NCI-H128 (cell line): ENCODE results near the gene DIP2C.
"Not testable (repeated sequence)": the region's sequence is repeated elsewhere in the genome, so short reads cannot be mapped to it uniquely, and the experiment has no call there.

Source experiments
- DNase-seq: peaks from one replicate; lab custom pipeline; 2025; ENCODE audit not compliant: unreplicated experiment; lab: John Stamatoyannopoulos, UW

The DIP2C gene

DNA sequence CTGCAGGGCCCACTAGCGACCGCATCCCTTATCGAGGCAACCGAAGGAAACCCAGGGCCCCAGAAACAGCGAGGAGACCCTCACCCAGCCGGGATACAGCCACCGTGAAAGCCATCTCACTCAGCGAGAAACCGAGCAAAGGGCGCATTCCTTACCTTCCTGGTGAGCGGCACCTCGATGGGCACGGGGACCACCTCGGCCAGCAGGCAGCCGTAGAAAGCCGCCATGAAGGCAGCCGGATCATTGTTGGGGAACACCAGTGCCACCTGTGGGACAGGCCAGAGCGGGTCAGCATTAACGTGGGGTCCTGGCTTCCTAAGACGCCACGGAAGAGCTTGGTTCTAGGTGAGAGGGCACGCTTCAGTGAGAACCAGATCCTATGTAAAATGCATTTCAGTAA is 290.5 kb downstream of the DIP2C start:
- DNase-seq, result no peak

DNA sequence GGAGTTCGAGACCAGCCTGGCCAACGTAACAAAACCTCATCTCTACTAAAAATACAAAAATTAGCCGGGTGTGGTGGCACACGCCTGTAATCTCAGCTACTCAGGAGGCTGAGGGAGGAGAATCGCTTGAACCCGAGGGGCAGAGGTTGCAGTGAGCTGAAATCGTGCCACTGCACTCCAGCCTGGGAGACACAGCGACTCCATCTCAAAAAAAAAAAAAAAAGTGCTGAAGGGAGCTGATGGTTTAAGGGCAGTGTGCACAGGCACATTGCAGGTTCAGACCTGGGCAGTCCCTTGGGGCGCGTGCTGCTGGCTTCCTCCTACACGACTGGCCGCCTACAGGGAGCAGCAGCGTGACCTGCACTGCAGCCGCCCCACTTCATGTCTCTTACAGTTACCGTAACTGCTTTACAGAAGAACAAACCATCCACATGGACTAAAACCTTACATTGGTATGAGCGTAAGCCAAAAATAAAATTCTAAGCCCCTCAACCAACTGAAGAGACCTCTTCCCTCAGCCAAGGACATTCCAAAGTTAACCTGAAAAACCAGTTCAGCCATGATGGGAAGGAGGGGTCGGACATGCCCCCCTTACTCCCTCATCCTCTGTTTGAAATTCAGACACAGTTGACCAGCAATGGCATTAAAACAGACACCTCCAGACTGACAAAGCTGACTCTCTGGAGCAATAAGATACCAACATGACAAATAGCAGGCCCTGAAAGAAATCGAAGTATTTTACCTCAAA is 292.0 kb downstream of the DIP2C start:
- no peak for DNase-seq

DNA sequence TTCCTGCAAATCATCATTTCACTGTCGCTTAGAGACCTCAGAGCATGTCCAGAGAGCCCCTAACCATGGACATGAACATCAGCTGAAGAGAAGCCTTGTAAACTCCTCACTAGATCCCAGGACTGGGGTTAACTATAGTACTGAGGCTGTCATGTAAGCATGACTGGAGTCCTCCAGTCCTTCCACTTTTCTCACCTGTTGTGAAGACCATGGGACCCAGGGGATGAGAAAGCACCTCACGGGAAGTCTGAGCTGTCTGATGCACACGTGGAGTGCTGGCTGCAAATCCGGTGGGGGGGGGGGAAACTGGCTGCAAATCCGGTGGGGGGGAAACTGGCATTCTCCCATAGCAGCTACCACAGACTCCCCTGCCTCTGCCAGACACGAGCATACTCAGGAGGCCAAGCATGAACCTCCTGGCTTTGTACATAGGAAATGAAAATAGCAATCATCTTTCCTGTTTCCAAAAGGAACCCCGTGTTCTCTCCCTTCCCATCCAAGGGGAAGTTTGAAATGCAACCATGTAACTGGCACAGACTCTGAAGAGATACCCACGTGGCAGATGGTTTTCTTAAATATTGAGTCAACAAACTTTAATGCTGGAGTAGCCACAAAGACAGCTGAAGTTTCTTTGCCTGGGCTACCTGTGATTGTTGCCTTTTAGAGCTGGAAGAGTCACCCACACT is 292.8 kb downstream of the DIP2C start:
- no peak for DNase-seq

DNA sequence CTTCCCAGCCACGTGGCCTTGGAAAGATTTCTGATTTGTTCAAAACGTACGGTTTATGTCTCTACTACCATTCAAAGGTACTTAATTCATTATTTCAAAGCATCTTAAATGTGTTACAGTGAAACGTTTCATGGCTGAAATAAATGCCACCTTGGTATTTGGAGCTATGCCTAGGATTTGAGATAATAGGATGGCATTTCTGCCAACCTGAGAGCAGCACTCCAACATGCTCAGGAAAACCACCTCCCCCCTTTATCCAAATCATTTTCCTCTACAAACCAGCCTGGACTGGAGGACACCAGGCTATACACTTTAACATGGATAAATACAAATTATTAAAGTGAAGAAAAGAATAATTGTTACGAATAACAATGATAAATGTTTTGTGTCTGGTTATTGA is 293.4 kb downstream of the DIP2C start:
- DNase-seq, result no peak

DNA sequence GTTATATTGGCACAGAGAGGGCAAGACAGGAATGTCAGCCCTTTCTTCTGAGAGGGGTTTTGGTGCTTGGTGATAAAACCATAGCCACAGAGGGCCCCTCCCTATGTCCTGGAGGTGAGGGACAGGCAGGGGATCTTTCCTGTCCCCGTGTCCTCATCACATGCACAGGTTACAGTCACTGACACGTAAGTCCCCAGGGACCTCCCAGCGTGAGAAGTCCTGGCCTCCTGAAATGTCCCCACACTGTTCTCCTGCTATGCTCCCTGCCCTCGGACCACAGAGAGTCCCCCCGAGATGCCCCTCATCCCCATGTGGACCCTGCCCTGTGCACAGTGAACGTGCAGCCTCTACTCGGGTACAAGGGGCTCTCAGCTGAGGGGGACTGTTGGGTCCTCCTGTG is 293.8 kb downstream of the DIP2C start:
- DNase-seq, result no peak

DNA sequence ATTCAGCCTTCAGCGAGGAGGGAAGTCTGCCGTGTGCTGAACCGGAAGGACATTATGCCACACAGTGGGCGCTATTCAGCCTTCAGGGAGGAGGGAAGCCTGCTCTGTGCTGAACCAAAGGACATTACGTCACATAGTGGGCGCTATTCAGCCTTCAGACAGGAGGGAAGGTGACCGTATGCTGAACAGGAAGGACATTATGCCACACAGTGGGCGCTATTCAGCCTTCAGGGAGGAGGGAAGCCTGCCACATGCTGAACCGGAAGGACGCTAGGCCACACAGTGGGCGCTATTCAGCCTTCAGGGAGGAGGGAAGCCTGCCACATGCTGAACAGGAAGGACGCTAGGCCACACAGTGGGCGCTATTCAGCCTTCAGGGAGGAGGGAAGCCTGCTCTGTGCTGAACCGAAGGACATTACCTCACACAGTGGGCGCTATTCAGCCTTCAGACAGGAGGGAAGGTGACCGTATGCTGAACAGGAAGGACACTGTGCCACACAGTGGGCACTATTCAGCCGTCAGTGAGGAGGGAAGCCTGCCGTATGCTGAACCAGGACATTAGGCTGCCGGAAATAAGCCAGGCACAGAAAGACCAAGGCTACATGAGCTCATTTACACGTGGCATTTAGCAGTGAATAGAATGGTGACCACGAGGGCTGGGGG is 294.9 kb downstream of the DIP2C start:
- not testable (repeated sequence) for DNase-seq

DNA sequence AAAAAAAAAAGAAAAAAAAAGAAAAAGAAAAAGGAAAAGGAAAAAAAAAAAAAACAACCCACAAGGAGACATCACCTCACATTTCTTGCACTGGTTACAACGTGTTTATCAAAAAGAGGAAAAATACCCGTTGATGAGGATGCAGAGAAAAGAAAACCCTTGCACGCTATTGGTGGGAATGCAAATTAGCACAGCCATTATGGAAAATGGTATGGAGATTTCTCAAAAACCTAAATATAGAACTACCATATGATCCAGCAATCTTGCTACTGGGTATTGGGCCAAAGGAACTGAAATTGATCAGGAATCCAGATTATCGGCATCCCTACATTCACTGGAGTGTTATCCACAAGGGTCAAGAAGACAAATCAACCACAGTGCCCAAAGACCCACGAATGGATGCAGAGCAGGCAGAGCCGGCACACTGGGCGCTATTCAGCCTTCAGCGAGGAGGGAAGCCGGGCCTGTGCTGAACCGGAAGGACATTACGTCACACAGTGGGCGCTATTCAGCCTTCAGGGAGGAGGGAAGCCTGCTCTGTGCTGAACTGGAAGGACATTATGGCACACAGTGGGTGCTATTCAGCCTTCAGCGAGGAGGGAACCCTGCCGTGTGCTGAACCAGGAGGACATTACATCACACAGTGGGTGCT is 295.6 kb downstream of the DIP2C start:
- no peak for DNase-seq

DNA sequence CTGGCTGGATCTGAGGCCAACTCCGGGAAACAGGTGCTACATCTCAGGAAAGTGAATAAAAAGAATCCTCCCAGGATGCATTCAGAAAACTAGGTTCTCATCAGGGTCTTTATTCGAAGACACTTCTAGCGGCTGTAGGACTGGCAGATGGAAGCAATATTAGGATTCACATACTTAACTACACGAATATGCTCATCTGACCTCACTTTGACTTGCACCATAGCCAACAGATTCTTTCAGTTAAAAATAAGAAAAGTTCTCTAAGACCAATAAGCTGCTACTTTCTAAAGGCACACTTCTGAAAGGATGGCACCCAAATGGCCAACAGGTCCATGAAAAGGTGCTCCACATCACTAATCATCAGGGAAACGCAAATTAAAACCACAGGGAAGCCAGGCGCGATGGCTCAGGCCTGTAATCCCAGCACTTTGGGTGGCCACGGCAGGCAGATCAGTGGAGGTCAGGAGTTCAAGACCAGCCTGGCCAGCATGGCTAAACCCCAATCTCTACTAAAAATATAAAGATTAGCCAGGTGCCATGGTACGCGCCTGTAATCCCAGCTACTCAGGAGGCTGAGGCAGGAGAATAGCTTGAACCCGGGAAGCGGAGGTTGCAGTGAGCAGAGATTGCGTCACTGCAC is 296.2 kb downstream of the DIP2C start:
- no peak for DNase-seq

DNA sequence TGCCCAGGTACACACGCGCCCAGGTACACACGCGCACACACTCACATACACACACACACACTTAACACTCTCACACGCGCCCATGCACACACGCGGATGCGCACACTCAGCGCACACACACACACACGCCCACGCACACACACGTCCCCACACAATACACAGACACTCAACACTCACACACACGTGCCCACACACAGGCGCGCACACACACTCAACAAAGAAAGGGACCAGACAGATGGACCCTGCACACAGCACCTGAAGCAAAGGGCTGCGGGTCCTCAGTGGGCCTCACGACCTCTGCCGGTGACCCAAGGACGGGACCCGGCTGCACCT is 296.8 kb downstream of the DIP2C start:
- DNase-seq, result no peak

DNA sequence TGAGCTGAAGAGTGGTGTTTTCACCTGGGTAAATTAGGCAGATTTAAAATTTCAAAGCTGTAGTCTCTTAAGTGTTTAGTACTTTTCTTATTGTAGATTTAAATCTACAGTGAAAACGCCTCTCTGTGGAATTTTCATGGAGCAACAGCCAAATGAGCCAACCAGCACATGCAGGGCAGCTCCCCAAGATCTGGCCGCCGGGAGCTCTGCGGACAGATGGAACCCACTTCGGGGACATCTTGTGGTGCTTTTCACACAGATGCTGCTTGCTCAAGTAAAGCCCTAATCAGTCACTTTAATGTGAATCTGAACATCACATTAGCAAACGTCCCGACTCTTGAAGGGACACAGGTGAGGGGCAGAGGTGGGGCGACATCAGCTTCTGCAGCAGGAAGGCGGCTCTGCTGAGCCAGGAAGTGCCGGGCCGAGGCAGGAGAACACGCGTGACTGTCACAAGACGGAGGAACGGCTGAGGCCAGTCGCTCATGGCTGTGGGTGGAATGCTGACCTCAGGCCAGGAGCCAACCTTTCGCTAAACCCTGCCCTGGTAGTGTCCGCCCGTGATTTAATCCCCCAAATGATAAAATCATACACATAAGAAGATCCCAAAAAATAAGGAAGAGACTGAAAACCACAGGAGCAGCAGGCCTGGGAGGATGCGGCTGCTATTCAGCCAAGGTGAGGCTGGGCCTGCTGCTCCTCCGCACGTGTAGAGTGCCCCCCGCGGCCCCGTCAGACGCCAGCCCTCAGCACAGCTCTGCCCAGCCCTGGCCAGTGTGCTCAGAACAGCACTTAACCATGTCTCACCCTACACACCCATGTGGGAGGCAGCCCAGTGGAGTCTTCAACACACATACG is 297.4 kb downstream of the DIP2C start:
- no peak for DNase-seq

DNA sequence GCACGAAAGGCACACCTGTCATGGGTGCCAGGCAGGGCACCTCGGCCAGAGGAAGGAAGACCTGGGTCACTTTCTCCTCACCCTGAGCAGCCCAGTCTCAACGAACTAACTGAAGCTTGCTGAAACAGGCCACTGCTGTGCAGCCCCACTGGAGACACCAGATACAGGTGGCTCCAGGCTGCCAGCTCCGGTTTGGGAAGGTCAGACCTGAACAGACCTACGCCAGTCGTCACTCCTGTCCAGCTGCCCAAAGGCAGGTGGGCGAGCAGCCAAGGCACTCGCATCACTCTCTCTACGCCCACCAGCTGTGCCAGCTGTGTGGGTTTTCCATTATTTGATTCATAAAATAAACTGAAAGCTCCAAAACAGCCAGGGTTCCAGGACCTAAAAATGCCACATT is 298.2 kb downstream of the DIP2C start:
- no peak for DNase-seq

DNA sequence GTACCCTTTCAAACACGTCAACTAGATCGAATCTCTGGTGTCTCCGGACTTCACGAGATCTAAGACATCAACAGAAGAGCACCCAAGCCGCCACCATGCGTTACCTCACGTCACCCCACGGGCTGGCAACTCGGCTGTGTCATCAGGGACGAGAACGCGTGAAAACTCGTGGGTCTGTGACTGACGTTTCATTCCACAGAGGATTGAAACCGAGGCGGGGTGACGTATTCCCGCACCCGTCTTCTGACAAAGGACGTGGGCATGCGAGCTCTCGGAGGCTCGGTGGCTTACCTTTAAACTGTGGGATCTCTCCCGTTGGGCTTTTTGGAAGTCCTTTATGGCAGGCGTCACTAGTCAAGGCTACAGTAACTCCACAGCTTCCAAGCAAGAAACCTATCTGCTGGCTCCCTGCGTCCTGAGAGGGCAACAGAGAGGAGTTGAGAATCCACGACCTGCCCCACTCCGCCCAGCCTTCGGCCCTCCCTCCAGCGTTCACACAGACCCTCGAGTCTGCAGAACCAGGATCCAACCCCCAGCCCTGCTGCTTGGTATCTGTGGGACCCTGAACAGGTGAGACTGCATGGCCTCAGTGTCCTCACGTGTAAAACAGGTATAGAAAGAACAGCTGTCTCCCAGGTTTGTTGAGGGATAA is 298.9 kb downstream of the DIP2C start:
- no peak for DNase-seq

DNA sequence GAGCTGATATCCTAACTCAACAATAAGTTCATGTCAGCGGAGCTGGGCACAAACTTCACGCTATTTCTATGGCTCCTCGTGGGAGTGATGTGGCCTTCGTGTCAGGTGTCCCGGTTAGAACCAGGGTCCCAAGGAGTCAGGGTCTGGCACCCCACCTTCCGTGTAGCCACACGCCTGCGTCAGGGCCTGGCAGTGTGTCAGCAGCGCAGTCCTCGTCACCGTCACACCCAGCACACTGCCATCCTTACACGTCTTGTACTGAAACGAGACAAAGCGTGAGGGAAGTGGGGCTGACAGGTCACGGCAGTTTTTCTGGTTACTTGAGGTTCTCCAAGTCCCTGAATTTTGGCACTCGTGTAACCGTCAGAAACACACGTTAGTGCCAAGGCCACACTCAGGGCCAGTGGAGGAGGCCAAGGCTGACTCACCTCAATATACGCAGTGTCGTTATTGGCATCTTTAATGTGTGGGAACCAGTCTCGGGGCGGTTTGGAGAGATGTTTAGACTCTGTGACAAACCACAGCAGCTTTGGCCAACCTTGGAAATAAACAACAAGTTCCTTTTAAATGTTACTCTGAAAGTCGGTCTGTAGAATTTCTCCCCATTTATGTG is 299.5 kb downstream of the DIP2C start:
- DNase-seq, result no peak

DNA sequence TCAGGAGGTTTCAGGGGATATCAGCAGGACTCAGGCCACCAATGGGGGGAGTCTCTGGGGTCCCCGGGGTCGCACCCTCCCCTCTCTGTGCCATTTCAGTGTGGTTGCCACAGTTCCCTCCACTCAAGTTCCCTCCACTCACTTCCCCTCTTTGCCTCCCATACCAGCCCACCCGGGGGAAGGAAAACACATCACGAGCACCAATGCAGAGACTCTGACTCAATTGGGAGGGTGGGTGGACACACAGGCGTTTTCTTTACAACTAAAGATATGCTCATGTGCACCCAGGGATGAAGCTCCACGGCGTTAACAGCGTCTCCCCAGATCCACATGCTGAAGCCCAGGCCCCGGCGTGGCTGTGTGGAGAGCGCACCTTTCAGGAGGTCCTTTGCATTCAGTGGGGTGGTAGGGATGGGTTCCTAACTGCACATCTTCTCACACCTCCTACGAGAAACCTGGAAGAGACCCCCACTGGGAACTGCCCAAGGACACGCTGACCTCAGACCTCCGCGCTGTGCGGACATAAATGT is 300.1 kb downstream of the DIP2C start:
- DNase-seq, result no peak

DNA sequence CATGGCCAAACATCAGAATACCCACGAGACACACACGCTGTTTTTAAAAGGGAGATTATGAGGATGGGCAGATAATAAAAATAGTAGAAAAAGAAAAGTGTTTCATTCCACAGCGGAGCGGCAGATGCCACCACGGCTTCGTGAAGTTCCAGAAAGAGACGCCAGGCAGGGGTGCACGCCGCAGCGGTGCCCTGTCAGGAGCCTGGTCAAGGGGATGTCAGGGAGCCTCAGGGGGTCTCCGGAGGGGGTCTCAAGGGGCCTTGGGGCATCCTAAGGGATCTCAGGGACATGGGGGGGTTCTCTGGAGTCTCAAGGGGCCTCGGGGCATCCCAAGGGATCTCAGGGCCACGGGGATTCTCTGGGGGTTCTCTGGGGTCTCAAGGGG is 300.8 kb downstream of the DIP2C start:
- DNase-seq, result no peak

DNA sequence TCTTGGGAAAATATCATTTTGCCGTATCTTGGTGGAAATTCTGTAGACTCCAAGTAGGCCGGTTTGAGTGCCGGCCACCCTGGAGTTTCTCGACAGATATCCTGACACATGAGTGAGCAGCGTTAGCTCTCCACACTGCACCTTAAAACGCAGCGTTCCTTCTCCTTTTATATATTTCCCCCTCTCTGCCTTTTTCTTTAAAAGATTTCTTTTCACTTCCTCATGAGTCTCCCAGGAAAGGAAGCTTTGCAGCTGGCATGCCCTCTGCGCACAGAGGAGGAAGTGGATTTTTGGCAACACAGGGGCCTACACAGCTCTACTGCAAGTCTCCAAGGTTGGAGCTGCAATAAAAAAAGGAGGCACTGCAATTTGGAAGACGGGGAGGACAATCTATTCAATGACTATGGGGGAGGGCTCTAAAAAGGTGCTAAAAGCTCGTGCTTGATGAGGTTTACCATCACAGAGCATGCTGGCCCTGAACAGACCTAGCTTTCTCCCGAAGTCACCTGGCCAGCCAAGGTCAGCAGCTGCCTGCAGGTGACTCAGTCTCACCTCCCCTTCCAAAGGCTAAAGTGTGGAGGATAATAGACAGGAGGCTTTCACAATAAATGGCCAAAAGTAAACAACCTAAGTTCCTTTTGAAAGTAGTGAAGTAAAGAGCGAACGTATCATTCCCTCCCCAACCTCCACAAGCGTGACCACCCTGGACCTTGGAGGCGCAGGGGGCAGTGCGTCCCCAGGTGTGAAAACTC is 301.4 kb downstream of the DIP2C start:
- no peak for DNase-seq

DNA sequence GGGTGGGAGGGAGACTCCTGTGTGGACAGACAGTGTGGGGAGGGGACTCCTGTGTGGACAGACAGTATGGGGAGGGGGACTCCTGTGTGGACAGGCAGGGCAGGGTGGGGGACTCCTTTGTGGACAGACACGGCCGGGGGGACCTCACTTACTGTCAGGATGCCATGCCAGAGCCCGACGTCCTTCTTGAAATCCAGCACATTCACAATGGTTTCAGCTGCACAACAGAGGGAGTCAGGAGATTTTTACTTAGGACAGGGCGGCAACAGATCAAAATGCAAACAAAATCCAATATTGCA is 301.9 kb downstream of the DIP2C start:
- no peak for DNase-seq

DNA sequence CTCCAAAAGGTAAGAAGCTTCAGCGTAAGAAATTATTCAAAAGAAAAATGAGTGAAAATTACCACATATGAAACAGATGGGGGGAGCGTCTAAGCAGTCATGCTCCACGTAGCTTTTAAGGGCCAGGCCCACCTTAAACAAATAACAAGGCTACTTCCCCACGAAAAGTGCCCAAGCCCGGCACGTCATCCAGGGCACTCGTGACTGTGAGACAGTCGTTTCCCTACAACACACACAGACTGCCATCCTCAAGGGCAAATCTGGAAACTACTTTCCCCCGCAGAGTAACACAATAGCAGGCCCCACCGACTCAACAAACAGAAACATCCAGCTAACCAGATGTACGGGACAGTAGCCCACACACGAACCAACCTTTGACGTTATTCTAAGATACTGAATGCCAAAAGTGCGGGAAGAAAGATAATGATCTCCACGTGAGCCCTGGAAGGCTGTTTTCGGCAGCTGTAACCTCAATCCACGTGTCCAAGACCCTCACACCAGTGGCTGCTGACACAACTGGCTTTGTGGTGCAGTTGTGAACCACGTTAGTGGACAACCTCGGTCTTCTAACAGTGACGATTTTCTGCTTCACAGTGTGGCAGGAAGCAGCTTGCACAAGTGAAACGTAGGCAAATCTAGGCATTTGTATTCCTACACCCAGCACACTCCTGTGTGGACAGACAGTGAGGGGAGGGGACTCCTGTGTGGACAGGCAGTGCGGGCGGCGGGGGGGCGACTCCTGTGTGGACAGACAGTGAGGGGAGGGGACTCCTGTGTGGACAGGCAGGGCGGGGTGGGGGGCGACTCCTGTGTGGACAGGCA is 302.5 kb downstream of the DIP2C start:
- DNase-seq, result no peak
